Measurements from ENCODE around the gene CYP27C1. TPM values are rescaled to one million over a fixed set of nuclear protein-coding genes. Genes with fewer than 3 reads are reported as not detected.

The CYP27C1 gene
- total and polyA plus RNA-seq, 10 of the 15 experiments (the other 5 are each of a cell fraction or from before 2014, with no cell fraction given): not detected

GRCh38 chr2:127217470-127218325 is 2.4 kb downstream of the CYP27C1 start:
- ATAC-seq: no peak
- H3K9ac ChIP-seq (ENCODE audit: control insufficient read depth, insufficient read depth, low read length): no peak overlapping the region
- no peak overlapping the region for H2AFZ ChIP-seq (ENCODE audit: control insufficient read depth, low read depth, low read length)
- H3K4me2 ChIP-seq (ENCODE audit: control insufficient read depth, insufficient read depth): no peak overlapping the region
- CTCF ChIA-PET: interaction anchor here (1.0 kb wide), 1 partner anchor 14 kb away, joined by 3 read pairs; no protein-coding TSS in a partner anchor
- 64% methylated on average over 14 of the region's 14 CpGs for WGBS (ENCODE audit: insufficient coverage, insufficient replicate concordance, low lambda C conversion rate, missing lambda C conversion rate)
- no peaks in the 10 kb centered on the region for H4K20me1 ChIP-seq (ENCODE audit: control insufficient read depth, insufficient read depth)
- no peaks in the 10 kb centered on the region; the same call in 2 of the 3 replicates for H3K9me3 ChIP-seq (replicated peaks; ENCODE audit: control insufficient read depth, insufficient read depth, low read length)
- SMC1A ChIA-PET (ENCODE audit: uncharacterized antibody, unreplicated experiment): no interaction called here
- no peaks in the 10 kb centered on the region for H3K79me2 ChIP-seq (ENCODE audit: control insufficient read depth, insufficient read depth, low read length)
- H3K4me1 ChIP-seq (ENCODE audit: control insufficient read depth, insufficient read depth, low read length): no peaks in the 10 kb centered on the region
- H3K27ac ChIP-seq (ENCODE audit: control insufficient read depth, insufficient read depth): no peak overlapping the region
- H3K27me3 ChIP-seq (replicated peaks in 1 of 2; ENCODE audit: control insufficient read depth in 2 of 2, insufficient read depth in 2 of 2, low read length in 1 of 2): peaks cover 4 to 7% of the 10 kb centered on the region in 2 experiments
- no peak overlapping the region for H3K4me3 ChIP-seq
- POLR2A ChIA-PET: no interaction called here
- no peak for FAIRE-seq
- RAD21 ChIA-PET (ENCODE audit: unreplicated experiment): no interaction called here
- H3K36me3 ChIP-seq (ENCODE audit: control insufficient read depth in 2 of 2, insufficient read depth in 2 of 2, low read length in 1 of 2): no peaks in the 10 kb centered on the region
- BruUV-seq (replicated peaks): no TSS peak
- DNase-seq (ENCODE audit: low read depth, low spot score): no peak
- in situ Hi-C loops (cut with MboI): no loop called here
- intact Hi-C loops (cut with micrococcal nuclease; ENCODE audit: unreplicated experiment): no loop called here
- TF ChIP-seq CREB1 (IDR thresholded peaks at IDR 0.05; ENCODE audit: low read depth): no peak
- no peak for TF ChIP-seq BMI1 (IDR thresholded peaks at IDR 0.05; ENCODE audit: borderline replicate concordance)
- TF ChIP-seq E2F4 (IDR thresholded peaks at IDR 0.05; ENCODE audit: low read depth, low read length): no peak
- TF ChIP-seq MTA3 (IDR thresholded peaks at IDR 0.05; ENCODE audit: borderline replicate concordance, low read length): no peak
- no peak for TF ChIP-seq E2F8 (IDR thresholded peaks at IDR 0.05; ENCODE audit: low read depth, partially characterized antibody)
- no peak for TF ChIP-seq MYB (IDR thresholded peaks at IDR 0.05; ENCODE audit: borderline replicate concordance, low read depth, low read length)
- no peak for TF ChIP-seq HDGF (IDR thresholded peaks at IDR 0.05)
- no peak for TF ChIP-seq USF2 (IDR thresholded peaks at IDR 0.05; ENCODE audit: borderline replicate concordance, low read depth, low read length)
- no peak for TF ChIP-seq RAD51 (IDR thresholded peaks at IDR 0.05)
- no peak for TF ChIP-seq YY1 (IDR thresholded peaks at IDR 0.05; ENCODE audit: low read depth, low read length)
- TF ChIP-seq JUNB (IDR thresholded peaks at IDR 0.05): no peak
- TF ChIP-seq SMC3 (IDR thresholded peaks at IDR 0.05; ENCODE audit: borderline replicate concordance, low read length): no peak
- no peak for TF ChIP-seq FOXK2 (IDR thresholded peaks at IDR 0.05)
- no peak for TF ChIP-seq E4F1 (IDR thresholded peaks at IDR 0.05; ENCODE audit: borderline replicate concordance, partially characterized antibody)
- no peak for TF ChIP-seq ZSCAN29 (IDR thresholded peaks at IDR 0.05)
- no peak for TF ChIP-seq RCOR1 (conservative IDR thresholded peaks at IDR 0.05; ENCODE audit: low read depth, low read length)
- TF ChIP-seq MYC (IDR thresholded peaks at IDR 0.05; ENCODE audit: insufficient read depth, insufficient read length, insufficient replicate concordance, low read length, severe bottlenecking): no peak
- no peak for TF ChIP-seq CHD4 (IDR thresholded peaks at IDR 0.05)
